ENCODE results near the gene CLEC7A. TPM values are rescaled to one million over a fixed set of nuclear protein-coding genes. Genes with fewer than 3 reads are reported as not detected.

CLEC7A gene
- total RNA-seq, 1 experiment from 2014 or later, result not detected

DNA sequence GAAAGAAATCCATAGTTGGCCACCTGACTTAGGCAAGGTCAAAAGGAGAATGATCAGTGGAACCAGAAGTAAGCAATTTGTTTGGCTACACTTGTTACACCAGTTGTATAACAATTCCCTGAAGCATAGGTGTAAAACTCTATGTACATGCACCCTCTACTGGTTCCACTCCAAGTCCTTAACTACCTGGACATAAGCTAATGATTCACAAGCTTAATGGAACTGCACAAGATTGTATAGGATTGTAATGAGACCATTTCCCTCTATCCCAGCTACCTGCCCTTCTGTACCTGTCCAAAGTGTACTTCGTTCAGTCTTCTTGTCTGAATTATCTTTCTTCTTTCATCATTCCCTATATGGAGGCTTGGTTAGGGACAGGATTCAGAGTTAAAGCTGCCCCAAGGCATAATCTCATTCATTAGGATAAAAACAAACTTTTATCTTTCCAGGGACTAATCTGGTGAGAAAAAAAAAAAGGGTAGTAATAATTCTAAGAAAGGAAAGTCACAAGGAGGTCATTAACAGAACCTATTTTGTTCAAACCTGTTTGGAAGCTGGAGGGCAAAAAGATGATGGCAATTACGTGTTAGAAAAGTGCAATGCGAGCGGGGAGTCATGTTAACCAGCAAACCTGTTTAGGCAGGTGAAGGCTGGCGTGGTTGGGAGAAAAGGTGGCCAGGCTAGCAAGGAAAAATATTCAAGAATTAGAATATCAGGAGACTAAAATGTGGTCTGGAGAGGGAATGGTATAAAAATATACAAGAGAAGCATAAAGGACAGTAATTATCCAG, 46.0 kb upstream of the CLEC7A start:
- BruUV-seq (replicated peaks), result no TSS peak
- H2AFZ ChIP-seq (ENCODE audit: low read depth, low read length, poor library complexity, severe bottlenecking), result no peak overlapping the region
- DNase-seq (ENCODE audit: low read depth, low spot score), result no peak
- no peak overlapping the region for H3K4me2 ChIP-seq (ENCODE audit: low read length)
- ChIA-PET CTCF (interaction anchor here (1.0 to 1.4 kb wide), 2 partner anchors 14 to 23 kb away, joined by 3 to 4 read pairs; no protein-coding TSS in a partner anchor), POLR2A (no interaction called here), RAD21 (ENCODE audit: low non-redundant PET in 1 of 2, low total read pairs in 2 of 2, uncharacterized antibody in 2 of 2, unreplicated experiment in 2 of 2) (no interaction called here)
- no peak overlapping the region for H3K4me3 ChIP-seq (replicated peaks in 1 of 2; ENCODE audit: low read depth in 1 of 2, low read length in 2 of 2)
- H3K36me3 ChIP-seq (ENCODE audit: control insufficient read depth in 1 of 2, insufficient read depth in 2 of 2, low read length in 2 of 2), result no peaks in the 10 kb centered on the region
- TF ChIP-seq SRF (IDR thresholded peaks at IDR 0.05; ENCODE audit: low read depth) (no peak), POLR2AphosphoS5 (IDR thresholded peaks at IDR 0.05; ENCODE audit: low read depth, low read length) (no peak), ELF1 (IDR thresholded peaks at IDR 0.05; ENCODE audit: borderline replicate concordance, low read depth) (no peak), YY1 (IDR thresholded peaks at IDR 0.05; ENCODE audit: extremely low read depth, insufficient replicate concordance, low read depth, low read length) (no peak), EGR1 (IDR thresholded peaks at IDR 0.05; ENCODE audit: low read depth) (no peak), EZH2 (IDR thresholded peaks at IDR 0.05) (no peak), CEBPB (IDR thresholded peaks at IDR 0.05; ENCODE audit: low read depth) (no peak), RAD21 (IDR thresholded peaks at IDR 0.05; ENCODE audit: low read depth) (no peak), SIN3A (IDR thresholded peaks at IDR 0.05; ENCODE audit: low read depth) (no peak), JUND (IDR thresholded peaks at IDR 0.05) (no peak), ZNF274 (IDR thresholded peaks at IDR 0.05; ENCODE audit: low read depth, low read length) (no peak), FOSL1 (IDR thresholded peaks at IDR 0.05; ENCODE audit: low read depth) (no peak), POLR2A (IDR thresholded peaks at IDR 0.05; ENCODE audit: borderline replicate concordance, extremely low read depth, insufficient read depth, insufficient read length) (no peak), TCF7L2 (IDR thresholded peaks at IDR 0.05; ENCODE audit: borderline replicate concordance, extremely low read depth, insufficient read depth, insufficient read length) (no peak), CBX3 (IDR thresholded peaks at IDR 0.05; ENCODE audit: low read depth) (no peak), EZH2phosphoT487 (IDR thresholded peaks at IDR 0.05; ENCODE audit: borderline replicate concordance) (no peak)
- TF ChIP-seq, protein P1, sequence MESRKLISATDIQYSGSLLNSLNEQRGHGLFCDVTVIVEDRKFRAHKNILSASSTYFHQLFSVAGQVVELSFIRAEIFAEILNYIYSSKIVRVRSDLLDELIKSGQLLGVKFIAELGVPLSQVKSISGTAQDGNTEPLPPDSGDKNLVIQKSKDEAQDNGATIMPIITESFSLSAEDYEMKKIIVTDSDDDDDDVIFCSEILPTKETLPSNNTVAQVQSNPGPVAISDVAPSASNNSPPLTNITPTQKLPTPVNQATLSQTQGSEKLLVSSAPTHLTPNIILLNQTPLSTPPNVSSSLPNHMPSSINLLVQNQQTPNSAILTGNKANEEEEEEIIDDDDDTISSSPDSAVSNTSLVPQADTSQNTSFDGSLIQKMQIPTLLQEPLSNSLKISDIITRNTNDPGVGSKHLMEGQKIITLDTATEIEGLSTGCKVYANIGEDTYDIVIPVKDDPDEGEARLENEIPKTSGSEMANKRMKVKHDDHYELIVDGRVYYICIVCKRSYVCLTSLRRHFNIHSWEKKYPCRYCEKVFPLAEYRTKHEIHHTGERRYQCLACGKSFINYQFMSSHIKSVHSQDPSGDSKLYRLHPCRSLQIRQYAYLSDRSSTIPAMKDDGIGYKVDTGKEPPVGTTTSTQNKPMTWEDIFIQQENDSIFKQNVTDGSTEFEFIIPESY (IDR thresholded peaks at IDR 0.05; ENCODE audit: extremely low read depth, insufficient replicate concordance, low read length), result no peak
- TF ChIP-seq, protein P2, sequence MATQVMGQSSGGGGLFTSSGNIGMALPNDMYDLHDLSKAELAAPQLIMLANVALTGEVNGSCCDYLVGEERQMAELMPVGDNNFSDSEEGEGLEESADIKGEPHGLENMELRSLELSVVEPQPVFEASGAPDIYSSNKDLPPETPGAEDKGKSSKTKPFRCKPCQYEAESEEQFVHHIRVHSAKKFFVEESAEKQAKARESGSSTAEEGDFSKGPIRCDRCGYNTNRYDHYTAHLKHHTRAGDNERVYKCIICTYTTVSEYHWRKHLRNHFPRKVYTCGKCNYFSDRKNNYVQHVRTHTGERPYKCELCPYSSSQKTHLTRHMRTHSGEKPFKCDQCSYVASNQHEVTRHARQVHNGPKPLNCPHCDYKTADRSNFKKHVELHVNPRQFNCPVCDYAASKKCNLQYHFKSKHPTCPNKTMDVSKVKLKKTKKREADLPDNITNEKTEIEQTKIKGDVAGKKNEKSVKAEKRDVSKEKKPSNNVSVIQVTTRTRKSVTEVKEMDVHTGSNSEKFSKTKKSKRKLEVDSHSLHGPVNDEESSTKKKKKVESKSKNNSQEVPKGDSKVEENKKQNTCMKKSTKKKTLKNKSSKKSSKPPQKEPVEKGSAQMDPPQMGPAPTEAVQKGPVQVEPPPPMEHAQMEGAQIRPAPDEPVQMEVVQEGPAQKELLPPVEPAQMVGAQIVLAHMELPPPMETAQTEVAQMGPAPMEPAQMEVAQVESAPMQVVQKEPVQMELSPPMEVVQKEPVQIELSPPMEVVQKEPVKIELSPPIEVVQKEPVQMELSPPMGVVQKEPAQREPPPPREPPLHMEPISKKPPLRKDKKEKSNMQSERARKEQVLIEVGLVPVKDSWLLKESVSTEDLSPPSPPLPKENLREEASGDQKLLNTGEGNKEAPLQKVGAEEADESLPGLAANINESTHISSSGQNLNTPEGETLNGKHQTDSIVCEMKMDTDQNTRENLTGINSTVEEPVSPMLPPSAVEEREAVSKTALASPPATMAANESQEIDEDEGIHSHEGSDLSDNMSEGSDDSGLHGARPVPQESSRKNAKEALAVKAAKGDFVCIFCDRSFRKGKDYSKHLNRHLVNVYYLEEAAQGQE (IDR thresholded peaks at IDR 0.05; ENCODE audit: low read depth), result no peak
- TF ChIP-seq, protein P3, sequence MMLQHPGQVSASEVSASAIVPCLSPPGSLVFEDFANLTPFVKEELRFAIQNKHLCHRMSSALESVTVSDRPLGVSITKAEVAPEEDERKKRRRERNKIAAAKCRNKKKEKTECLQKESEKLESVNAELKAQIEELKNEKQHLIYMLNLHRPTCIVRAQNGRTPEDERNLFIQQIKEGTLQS (IDR thresholded peaks at IDR 0.05), result no peak
- no peak overlapping the region for H3K27ac ChIP-seq (ENCODE audit: low read depth, low read length)
- intact Hi-C loops (cut with micrococcal nuclease), result no loop called here
- H3K9me3 ChIP-seq (ENCODE audit: control insufficient read depth in 1 of 2, insufficient read depth in 1 of 2, low read depth in 1 of 2, low read length in 2 of 2), result no peaks in the 10 kb centered on the region
- no peak overlapping the region for H3K9ac ChIP-seq (ENCODE audit: low read length)
- no peaks in the 10 kb centered on the region for H3K27me3 ChIP-seq (ENCODE audit: insufficient read depth, low read length)
- ATAC-seq, result no peak
- no peaks in the 10 kb centered on the region for H3K79me2 ChIP-seq (ENCODE audit: insufficient read depth, low read length)
- H3K4me1 ChIP-seq (ENCODE audit: control insufficient read depth in 1 of 2, insufficient read depth in 2 of 2, low read length in 2 of 2), result no peaks in the 10 kb centered on the region
- no peaks in the 10 kb centered on the region for H4K20me1 ChIP-seq (ENCODE audit: insufficient read depth)
- no peaks in the 10 kb centered on the region for H3K9me2 ChIP-seq (ENCODE audit: insufficient read depth)
